Stomach (tissue), 4 donors: ENCODE measurements around the gene ANAPC2.

Experiments
- EP300 ChIP-seq: sonication (generic); formaldehyde crosslinking; IDR thresholded peaks from one replicate; pipeline ENCODE4 v1.6.1; 2017; ENCODE audit warnings: antibody characterized with exemption
- POLR2A ChIP-seq, 4 donors: fragments of 450-650 bp; IDR thresholded peaks; one replicate each; pipeline ENCODE4 v1.6.1; 2016; ENCODE audit warnings: antibody characterized with exemption in 4 of 4, control low read depth in 2 of 4, mild to moderate bottlenecking in 1 of 4, moderate library complexity in 1 of 4
- POLR2AphosphoS5 ChIP-seq, 3 donors: sonication (generic); formaldehyde crosslinking; IDR thresholded peaks; one replicate each; pipeline ENCODE4 v1.6.1; 2016; ENCODE audit warnings: antibody characterized with exemption in 3 of 3
- TF ChIP-seq, protein P1 (sequence below), 7 experiments: fragments of 450-650 bp in 4 of 7; fragments of 200-600 bp in 3 of 7; sonication (generic) in 3 of 7; IDR thresholded peaks; one replicate each; pipeline ENCODE4 v1.5.1; 2016 to 2019; ENCODE audit warnings: antibody characterized with exemption in 7 of 7, control low read depth in 2 of 7, mild to moderate bottlenecking in 1 of 7

DNA sequence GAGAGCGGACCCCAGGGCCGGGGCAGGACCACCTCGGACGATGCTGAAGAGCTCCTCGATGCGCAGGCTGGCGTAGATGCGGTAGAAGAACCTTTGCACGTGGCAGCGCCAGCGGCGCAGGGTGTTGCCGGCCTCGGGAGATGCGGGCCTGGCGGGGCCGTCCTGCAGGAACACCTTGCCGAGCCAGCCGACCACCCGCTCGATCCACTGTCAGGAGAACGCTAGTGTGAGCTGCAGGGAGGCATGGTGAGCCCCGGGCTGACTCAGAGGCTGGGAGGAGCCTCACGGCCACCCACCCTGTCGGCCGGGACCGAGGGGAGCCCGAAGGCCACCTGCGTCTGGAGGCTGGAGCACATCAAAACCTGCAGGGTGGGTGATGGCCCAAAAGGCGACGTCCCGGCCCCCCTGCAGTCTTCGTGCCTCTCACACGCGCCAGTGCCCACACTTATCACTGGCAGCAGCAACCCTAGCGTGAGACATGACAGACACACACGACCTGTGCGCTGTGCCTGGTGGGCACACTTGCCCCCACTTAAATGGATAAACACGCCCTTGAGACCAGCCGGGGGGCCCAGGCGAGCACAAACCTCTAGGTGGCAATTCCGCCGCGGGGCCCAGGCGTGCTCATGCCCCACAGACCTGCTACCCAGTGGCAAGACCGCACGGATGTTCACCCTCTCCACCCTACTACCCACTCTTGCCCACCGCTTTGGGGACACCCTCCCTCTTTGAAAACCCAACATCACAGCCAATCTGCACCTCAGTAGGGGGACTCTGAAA is 3.3 kb downstream of the ANAPC2 start:
- TF ChIP-seq, protein P1, sequence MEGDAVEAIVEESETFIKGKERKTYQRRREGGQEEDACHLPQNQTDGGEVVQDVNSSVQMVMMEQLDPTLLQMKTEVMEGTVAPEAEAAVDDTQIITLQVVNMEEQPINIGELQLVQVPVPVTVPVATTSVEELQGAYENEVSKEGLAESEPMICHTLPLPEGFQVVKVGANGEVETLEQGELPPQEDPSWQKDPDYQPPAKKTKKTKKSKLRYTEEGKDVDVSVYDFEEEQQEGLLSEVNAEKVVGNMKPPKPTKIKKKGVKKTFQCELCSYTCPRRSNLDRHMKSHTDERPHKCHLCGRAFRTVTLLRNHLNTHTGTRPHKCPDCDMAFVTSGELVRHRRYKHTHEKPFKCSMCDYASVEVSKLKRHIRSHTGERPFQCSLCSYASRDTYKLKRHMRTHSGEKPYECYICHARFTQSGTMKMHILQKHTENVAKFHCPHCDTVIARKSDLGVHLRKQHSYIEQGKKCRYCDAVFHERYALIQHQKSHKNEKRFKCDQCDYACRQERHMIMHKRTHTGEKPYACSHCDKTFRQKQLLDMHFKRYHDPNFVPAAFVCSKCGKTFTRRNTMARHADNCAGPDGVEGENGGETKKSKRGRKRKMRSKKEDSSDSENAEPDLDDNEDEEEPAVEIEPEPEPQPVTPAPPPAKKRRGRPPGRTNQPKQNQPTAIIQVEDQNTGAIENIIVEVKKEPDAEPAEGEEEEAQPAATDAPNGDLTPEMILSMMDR (IDR thresholded peaks at IDR 0.05), result no peak
- TF ChIP-seq POLR2A (IDR thresholded peaks at IDR 0.05), result no peak
- TF ChIP-seq POLR2AphosphoS5 (IDR thresholded peaks at IDR 0.05), result no peak
- TF ChIP-seq EP300, result no peak
